Esophagus (tissue), 2 donors: Measurements from ENCODE around the gene EGLN3. TPM values are rescaled to one million over a fixed set of nuclear protein-coding genes. Genes with fewer than 3 reads are reported as not detected.

ENCODE experiments used
- H3K27ac ChIP-seq, 2 donors: one replicate each; pipeline ENCODE4 v1.5.1; 2013; ENCODE audit warnings: low read depth in 2 of 2, mild to moderate bottlenecking in 2 of 2, inconsistent platforms in 1 of 2, low read length in 1 of 2, moderate library complexity in 1 of 2
- H3K27me3 ChIP-seq, 2 donors: one replicate each; pipeline ENCODE4 v1.6.1; 2013; ENCODE audit warnings: low read length in 2 of 2, control low read depth in 1 of 2, mild to moderate bottlenecking in 1 of 2; ENCODE audit not compliant: insufficient read depth in 2 of 2, control insufficient read depth in 1 of 2
- H3K36me3 ChIP-seq, 2 donors: one replicate each; pipeline ENCODE4 v1.6.1; 2013; ENCODE audit warnings: low read length in 1 of 2; ENCODE audit not compliant: control insufficient read depth in 2 of 2, insufficient read depth in 2 of 2
- H3K4me1 ChIP-seq, 2 donors: one replicate each; pipeline ENCODE4 v1.6.1; 2013; ENCODE audit warnings: low read length in 1 of 2; ENCODE audit not compliant: control insufficient read depth in 2 of 2, insufficient read depth in 2 of 2
- H3K4me3 ChIP-seq, 2 donors: one replicate each; pipeline ENCODE4 v1.5.1; 2013; ENCODE audit warnings: low read length in 2 of 2, mild to moderate bottlenecking in 2 of 2, low read depth in 1 of 2, moderate library complexity in 1 of 2
- H3K9me3 ChIP-seq, 2 donors: one replicate each; pipeline ENCODE4 v1.6.1; 2013; ENCODE audit warnings: mild to moderate bottlenecking in 2 of 2, low read depth in 1 of 2, low read length in 1 of 2, moderate library complexity in 1 of 2; ENCODE audit not compliant: control insufficient read depth in 2 of 2, insufficient read depth in 1 of 2
- WGBS, 2 donors: extraction: QIAGEN DNeasy Blood & Tissue Kit; methylation state at CpG; one replicate each; pipeline ENCODE4 v1.1.7; 2013; 5-methylcytosine and 5-hydroxymethylcytosine counted together
- polyA plus RNA-seq, 2 donors: library from polyadenylated mRNA; stranded (reverse); fragments of 200-250 nt; gene quantifications; one replicate each; pipeline ENCODE4 v1.2.3, GENCODE V29; 2013
- donor health status: healthy with polysubstance abuse.
- donor health status: Bipolar disorder and iron deficiency.

The EGLN3 gene
- polyA plus RNA-seq, 2 donors, result 18.2 to 41.1 TPM

DNA sequence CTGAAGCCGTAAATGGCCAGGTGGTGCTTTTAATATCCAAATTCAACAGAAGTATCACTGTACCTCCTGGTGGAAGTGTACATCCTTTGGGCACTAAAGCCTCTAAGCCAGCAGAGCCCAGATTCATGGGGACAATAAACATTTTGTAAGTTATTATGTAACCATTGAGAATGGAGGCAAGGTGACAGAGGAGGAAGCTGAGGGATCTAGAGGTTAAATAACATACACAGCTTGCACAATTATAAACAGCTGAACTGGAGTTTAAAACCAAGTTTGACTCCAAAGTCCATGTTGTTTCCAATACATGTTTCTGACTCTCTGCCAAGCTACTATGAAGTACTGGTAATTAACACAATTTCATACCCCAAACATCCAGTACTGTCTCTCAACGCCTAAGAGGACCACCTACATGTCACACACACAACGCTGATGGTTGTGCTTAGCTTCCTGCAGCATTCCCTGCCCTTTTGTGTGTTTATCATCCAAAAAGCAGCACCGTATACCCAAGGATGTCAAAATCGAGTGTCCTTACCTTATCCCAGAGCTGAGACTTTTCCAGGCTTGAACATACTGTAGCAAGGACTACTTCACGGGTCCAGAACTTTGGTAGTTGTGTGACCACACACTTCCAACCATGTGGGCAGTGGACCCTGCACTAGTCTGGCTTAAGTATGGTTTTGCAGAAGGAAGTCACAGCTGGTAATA, 41.3 kb downstream of the EGLN3 start:
- H3K4me3 ChIP-seq, result no peak overlapping the region
- H3K27me3 ChIP-seq, result no peaks in the 10 kb centered on the region
- H3K36me3 ChIP-seq, result no peaks in the 10 kb centered on the region
- H3K4me1 ChIP-seq, result no peaks in the 10 kb centered on the region
- no peaks in the 10 kb centered on the region for H3K9me3 ChIP-seq
- H3K27ac ChIP-seq, result no peak overlapping the region
- WGBS, 2 donors, result 80 to 83% methylated on average over 6 of the region's 6 CpGs

DNA sequence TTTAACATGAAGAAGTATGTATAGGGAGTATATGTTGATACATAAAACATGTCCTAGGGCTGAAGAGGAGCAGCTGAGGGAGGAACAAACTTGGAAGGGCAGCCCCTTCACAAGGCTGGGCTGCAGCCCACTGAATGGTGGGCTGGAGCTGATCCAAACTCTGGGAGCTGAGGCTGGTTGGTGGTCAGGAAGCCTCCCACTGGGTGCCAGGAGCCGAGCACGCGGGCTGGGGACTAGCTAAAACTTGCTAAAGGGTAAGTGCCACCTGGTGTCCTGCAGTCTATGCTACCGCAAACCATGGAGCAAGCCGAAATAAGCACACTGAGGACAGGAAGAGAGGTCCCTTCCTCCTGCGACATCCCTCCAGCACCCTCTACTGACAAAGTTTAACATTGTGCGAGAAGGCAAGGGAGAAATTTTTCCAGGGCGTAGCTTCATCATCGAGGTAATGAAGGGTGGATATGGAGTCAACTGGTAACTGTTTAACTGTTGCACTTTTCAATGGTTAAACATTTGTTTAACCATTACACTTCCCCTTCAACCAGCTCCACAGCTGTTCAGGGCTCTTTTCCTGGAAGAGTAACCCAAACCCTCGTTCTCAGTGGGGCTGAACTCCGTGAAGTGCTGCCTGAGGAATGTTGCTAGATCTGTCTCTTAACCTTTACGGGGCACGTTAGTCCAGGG, 42.2 kb downstream of the EGLN3 start:
- WGBS, 2 donors, result 89 to 91% methylated on average over 13 of the region's 13 CpGs
- no peaks in the 10 kb centered on the region for H3K27me3 ChIP-seq
- no peak overlapping the region for H3K4me3 ChIP-seq
- H3K9me3 ChIP-seq, result no peaks in the 10 kb centered on the region
- no peaks in the 10 kb centered on the region for H3K36me3 ChIP-seq
- H3K4me1 ChIP-seq, result no peaks in the 10 kb centered on the region
- no peak overlapping the region for H3K27ac ChIP-seq

DNA sequence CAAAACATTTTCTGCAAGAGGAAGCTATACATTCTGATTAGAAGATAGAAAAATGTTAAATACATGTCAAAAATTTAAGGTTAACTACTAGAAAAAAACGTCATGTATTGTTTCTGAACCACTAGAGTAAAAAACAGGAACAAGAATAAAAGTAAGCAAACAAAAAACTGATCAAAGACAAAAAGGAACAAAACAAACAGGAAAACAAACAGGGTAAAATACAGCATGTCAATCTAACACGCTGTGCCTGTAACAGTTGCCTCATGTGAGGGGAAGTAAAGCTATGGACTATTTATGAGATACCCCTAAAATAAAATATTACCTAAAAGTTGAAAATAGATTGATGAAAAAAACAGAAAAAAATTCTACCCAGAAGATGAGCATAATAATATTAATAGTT, 43.9 kb downstream of the EGLN3 start:
- H3K4me3 ChIP-seq, result no peak overlapping the region
- H3K27me3 ChIP-seq, result no peaks in the 10 kb centered on the region
- H3K36me3 ChIP-seq, result no peaks in the 10 kb centered on the region
- H3K27ac ChIP-seq, result no peak overlapping the region
- no peaks in the 10 kb centered on the region for H3K9me3 ChIP-seq
- H3K4me1 ChIP-seq, result no peaks in the 10 kb centered on the region
- WGBS, 2 donors, result 50 to 65% methylated on average over 2 of the region's 2 CpGs

DNA sequence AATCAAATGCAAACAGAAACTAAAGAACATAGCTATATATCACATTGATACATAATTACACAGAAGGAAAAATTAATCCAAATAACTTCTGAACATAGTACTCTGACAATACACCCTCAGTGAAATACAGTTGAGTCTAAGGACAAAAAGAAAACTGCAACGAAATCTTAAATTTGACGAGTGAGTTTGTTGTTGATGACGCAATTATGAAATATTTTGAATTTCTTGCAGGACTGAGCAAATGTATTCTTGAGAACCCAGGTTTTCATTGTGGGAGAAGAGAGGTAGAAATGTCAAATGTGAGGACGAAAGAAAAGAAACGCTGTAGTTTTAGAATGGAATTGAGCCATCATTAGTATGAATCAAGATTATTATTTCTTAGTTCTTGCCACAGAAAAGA, 46.3 kb downstream of the EGLN3 start:
- H3K27ac ChIP-seq, result no peak overlapping the region
- no peak overlapping the region for H3K4me3 ChIP-seq
- no peaks in the 10 kb centered on the region for H3K27me3 ChIP-seq
- H3K9me3 ChIP-seq, result no peaks in the 10 kb centered on the region
- no peaks in the 10 kb centered on the region for H3K4me1 ChIP-seq
- 96% methylated on average over 5 of the region's 5 CpGs for WGBS, 2 donors
- no peaks in the 10 kb centered on the region for H3K36me3 ChIP-seq

DNA sequence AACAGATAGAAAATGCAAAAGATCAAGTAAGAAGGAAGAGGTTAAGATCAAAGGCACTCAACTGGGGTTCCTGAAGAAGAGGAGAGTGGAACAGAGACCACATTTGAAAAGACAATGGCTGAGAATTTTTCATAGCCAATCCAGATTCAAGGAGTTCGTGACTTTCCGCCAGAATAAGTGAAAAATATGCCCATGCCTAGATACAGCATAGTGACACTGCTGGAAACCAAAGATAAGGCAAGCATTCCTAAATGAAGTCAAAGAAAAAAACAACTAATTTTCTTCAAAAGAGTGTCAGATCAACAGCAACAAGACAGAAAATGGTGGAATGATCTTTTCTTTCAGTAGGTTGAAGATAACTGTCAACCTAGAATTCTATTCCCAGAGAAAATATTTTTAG, 47.5 kb downstream of the EGLN3 start:
- Histone ChIP-seq H3K27me3 (no peaks in the 10 kb centered on the region), H3K9me3 (no peaks in the 10 kb centered on the region), H3K27ac (no peak overlapping the region), H3K4me1 (no peaks in the 10 kb centered on the region), H3K4me3 (no peak overlapping the region), H3K36me3 (no peaks in the 10 kb centered on the region)
- 82 to 89% methylated on average over 2 of the region's 2 CpGs for WGBS, 2 donors

DNA sequence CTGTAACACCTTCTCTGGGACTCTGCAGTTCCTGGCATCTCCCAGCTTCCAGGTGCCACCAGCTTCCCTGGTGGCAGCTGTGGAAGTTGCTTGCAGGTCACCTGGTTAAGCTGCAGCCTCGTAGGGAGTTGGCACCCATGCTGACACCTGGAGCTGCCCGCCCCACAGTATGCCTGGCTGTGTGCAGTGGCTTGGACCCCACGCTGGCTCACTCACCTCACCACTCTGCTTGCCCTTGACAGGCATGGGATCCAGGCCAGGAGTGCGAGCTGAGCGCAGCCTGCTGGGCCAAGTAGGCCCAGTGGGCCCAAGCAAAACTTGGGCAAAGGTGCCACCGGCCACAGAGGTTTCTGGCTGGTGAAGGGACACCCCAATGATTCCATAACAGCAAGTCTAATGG, 48.5 kb downstream of the EGLN3 start:
- 94 to 97% methylated on average over 6 of the region's 6 CpGs for WGBS, 2 donors
- Histone ChIP-seq H3K4me3 (no peak overlapping the region), H3K27ac (no peak overlapping the region), H3K4me1 (no peaks in the 10 kb centered on the region), H3K27me3 (no peaks in the 10 kb centered on the region), H3K9me3 (no peaks in the 10 kb centered on the region), H3K36me3 (no peaks in the 10 kb centered on the region)

DNA sequence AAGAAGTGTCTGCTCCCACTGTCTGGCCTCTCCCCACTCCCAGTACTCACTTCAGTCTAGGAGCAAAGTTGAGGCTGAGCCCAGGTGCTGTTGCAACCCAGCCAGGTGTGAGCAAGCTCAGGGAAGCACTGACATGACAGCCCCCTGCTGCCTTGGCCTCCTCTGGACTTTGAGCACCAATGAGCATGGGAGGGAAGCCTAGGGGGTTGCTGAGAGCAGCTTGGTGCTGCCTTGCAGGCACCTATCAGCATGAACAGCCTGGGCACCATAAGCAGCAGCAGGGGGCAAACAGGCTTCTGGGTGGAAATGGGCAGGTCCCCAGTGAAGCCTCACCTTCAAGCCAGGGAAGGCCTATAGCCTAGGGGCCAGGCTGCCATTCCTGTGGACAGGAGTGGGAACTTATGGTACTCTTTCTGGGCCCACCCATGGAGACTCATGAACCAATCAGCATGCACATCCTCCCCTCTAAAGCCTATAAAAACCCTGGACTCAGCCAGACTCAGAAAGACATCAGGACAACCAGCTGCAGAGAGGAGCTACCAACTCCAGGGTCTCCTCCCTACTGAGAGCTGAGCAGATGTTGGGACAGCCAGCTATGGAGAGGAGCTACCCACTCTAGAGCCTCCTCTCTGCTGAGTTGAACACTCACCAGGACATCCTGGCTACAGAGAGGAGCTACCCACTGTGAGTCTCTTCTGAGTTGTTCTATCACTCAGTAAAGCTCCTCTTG, 49.3 kb downstream of the EGLN3 start:
- H3K9me3 ChIP-seq, result no peaks in the 10 kb centered on the region
- no peak overlapping the region for H3K4me3 ChIP-seq
- no peaks in the 10 kb centered on the region for H3K4me1 ChIP-seq
- H3K36me3 ChIP-seq, result no peaks in the 10 kb centered on the region
- no peaks in the 10 kb centered on the region for H3K27me3 ChIP-seq
- H3K27ac ChIP-seq, result no peak overlapping the region

DNA sequence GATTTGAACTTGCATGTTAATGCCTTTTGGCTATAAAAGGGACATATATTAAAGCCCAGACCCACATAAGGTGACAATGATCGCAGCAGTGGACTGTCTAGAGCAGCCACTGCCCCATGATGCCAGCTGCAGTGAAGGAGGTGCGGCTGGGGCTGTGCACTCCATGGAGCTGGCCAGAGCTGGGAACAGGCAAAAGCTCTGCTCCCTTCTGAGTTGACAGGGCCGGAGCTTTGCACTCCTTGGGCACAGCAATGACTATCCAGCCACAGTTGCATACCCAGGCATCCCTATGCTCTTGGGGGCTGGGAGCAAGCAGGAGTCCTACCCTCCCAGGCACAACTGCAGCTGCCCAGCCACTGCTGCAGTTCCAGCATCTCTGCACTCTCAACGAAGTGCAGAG, 50.2 kb downstream of the EGLN3 start:
- Histone ChIP-seq H3K4me1 (no peaks in the 10 kb centered on the region), H3K36me3 (no peaks in the 10 kb centered on the region), H3K4me3 (no peak overlapping the region), H3K27me3 (no peaks in the 10 kb centered on the region), H3K9me3 (no peaks in the 10 kb centered on the region), H3K27ac (no peak overlapping the region)
- WGBS, 2 donors, result 82 to 83% methylated on average over 4 of the region's 4 CpGs

DNA sequence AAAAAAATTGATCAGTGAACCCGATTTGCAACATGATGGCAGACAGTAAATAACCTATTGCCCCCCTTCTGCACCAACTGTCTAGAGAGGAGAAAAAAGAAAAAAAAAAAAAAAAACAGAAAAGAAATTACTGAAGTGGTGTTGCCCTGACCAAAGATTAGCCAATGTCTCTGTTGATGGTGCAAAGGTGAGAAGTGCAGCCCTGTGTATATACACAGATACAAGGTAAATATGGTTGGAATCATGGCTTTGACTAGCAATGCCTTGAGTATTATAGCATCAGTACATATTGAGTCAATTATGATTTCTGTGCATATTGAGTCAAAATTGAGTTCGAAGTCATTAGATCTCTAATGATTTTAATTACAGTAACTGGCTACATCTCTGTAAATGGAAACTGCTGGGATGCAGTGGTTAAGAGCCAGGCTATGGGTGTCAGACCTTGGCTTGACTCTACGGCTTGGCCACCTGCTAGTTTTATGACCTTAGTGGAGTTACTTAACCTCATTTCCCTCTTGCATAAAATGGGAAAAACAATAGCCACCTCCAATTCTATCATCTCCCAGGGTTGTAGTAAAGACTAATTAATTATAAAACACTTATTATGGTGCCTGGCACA, 51.0 kb downstream of the EGLN3 start:
- Histone ChIP-seq H3K36me3 (no peaks in the 10 kb centered on the region), H3K27ac (no peak overlapping the region), H3K4me3 (no peak overlapping the region), H3K9me3 (no peaks in the 10 kb centered on the region), H3K4me1 (no peaks in the 10 kb centered on the region), H3K27me3 (no peaks in the 10 kb centered on the region)
- 75 to 89% methylated on average over 3 of the region's 3 CpGs for WGBS, 2 donors
